HL-60 (cell line): ENCODE data around the gene PRDX2.

Experiments
- GABPA ChIP-seq: IDR thresholded peaks from 2 replicates; pipeline ENCODE4 v1.6.1; 2012; ENCODE audit warnings: low read depth
- POLR2AphosphoS5 ChIP-seq: IDR thresholded peaks from 2 replicates; pipeline ENCODE4 v1.6.1; 2012; ENCODE audit warnings: low read depth
- SPI1 ChIP-seq: IDR thresholded peaks from 2 replicates; pipeline ENCODE4 v1.6.1; 2012; ENCODE audit warnings: low read depth, mild to moderate bottlenecking, borderline replicate concordance
- TF ChIP-seq, protein P1 (sequence below): IDR thresholded peaks from one replicate; pipeline ENCODE4 v1.5.1; 2011; ENCODE audit warnings: low read length, control low read depth, inconsistent platforms; ENCODE audit not compliant: insufficient read depth
- TF ChIP-seq, protein P2 (sequence below): IDR thresholded peaks from 2 replicates; pipeline ENCODE4 v1.6.1; 2012; ENCODE audit warnings: low read depth; ENCODE audit not compliant: insufficient replicate concordance

DNA sequence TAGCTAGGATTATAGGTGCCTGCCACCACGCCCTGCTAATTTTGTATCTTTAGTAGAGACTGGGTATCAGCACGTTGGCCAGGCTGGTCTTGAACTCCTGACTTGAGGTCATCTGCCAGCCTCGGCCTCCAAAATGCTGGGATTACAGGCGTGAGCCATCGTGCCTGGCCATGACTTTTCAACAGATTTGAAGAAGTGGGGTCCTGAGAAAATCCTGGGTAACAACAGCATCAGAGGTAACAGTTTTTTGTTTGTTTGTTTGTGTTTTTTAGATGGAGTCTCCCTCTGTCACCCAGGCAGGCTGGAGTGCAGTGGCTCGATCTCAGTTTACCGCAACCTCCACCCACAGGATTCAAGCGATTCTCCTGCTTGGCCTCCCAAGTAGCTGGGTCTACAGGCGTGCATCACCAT is 6.6 kb downstream of the PRDX2 start:
- TF ChIP-seq, protein P1, sequence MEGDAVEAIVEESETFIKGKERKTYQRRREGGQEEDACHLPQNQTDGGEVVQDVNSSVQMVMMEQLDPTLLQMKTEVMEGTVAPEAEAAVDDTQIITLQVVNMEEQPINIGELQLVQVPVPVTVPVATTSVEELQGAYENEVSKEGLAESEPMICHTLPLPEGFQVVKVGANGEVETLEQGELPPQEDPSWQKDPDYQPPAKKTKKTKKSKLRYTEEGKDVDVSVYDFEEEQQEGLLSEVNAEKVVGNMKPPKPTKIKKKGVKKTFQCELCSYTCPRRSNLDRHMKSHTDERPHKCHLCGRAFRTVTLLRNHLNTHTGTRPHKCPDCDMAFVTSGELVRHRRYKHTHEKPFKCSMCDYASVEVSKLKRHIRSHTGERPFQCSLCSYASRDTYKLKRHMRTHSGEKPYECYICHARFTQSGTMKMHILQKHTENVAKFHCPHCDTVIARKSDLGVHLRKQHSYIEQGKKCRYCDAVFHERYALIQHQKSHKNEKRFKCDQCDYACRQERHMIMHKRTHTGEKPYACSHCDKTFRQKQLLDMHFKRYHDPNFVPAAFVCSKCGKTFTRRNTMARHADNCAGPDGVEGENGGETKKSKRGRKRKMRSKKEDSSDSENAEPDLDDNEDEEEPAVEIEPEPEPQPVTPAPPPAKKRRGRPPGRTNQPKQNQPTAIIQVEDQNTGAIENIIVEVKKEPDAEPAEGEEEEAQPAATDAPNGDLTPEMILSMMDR: no peak
- TF ChIP-seq, protein P2, sequence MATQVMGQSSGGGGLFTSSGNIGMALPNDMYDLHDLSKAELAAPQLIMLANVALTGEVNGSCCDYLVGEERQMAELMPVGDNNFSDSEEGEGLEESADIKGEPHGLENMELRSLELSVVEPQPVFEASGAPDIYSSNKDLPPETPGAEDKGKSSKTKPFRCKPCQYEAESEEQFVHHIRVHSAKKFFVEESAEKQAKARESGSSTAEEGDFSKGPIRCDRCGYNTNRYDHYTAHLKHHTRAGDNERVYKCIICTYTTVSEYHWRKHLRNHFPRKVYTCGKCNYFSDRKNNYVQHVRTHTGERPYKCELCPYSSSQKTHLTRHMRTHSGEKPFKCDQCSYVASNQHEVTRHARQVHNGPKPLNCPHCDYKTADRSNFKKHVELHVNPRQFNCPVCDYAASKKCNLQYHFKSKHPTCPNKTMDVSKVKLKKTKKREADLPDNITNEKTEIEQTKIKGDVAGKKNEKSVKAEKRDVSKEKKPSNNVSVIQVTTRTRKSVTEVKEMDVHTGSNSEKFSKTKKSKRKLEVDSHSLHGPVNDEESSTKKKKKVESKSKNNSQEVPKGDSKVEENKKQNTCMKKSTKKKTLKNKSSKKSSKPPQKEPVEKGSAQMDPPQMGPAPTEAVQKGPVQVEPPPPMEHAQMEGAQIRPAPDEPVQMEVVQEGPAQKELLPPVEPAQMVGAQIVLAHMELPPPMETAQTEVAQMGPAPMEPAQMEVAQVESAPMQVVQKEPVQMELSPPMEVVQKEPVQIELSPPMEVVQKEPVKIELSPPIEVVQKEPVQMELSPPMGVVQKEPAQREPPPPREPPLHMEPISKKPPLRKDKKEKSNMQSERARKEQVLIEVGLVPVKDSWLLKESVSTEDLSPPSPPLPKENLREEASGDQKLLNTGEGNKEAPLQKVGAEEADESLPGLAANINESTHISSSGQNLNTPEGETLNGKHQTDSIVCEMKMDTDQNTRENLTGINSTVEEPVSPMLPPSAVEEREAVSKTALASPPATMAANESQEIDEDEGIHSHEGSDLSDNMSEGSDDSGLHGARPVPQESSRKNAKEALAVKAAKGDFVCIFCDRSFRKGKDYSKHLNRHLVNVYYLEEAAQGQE: no peak
- no peak for TF ChIP-seq POLR2AphosphoS5
- no peak for TF ChIP-seq GABPA
- TF ChIP-seq SPI1: no peak
